Activated naive CD8-positive, alpha-beta T cell treated with anti-CD3 and anti-CD28 coated beads, Interleukin-2, amount 10 ng/mL, durations not matched to agents 7 days and 5 days (primary cell): ENCODE measurements around the gene KCNK3. TPM values are rescaled to one million over a fixed set of nuclear protein-coding genes. Genes with fewer than 3 reads are reported as not detected.
"Not testable (repeated sequence)": the region's sequence is repeated elsewhere in the genome, so short reads cannot be mapped to it uniquely, and the experiment has no call there.

Experiments
- ATAC-seq: fragments of 150-1000 bp; cut with Tn5 transposase; one replicate; pipeline ENCODE4 v1.10.0; 2021; ENCODE audit warnings: low read depth, moderate library complexity
- POLR2A ChIA-PET: fragments of 350-600 bp; sonication (Branson Sonifier 250); formaldehyde crosslinking; loops from one replicate; lab custom pipeline; 2021; ENCODE audit warnings: antibody characterized with exemption; lab: Charles Lee
- DNase-seq: peaks from one replicate; pipeline ENCODE4 v3.0.0; 2021
- H3K27ac Mint-ChIP-seq: one replicate; pipeline ENCODE4 v1.8.0; 2022; ENCODE audit warnings: mild to moderate bottlenecking, mixed read lengths
- H3K27me3 Mint-ChIP-seq: one replicate; pipeline ENCODE4 v1.8.0; 2022; ENCODE audit warnings: mild to moderate bottlenecking, moderate library complexity, mixed read lengths
- H3K36me3 Mint-ChIP-seq: one replicate; pipeline ENCODE4 v1.8.0; 2021; ENCODE audit warnings: mild to moderate bottlenecking, mixed read lengths
- H3K4me1 Mint-ChIP-seq: one replicate; pipeline ENCODE4 v1.8.0; 2021; ENCODE audit warnings: mixed read lengths
- H3K4me3 Mint-ChIP-seq: one replicate; pipeline ENCODE4 v1.8.0; 2022; ENCODE audit warnings: mild to moderate bottlenecking, moderate library complexity, mixed read lengths
- H3K9me3 Mint-ChIP-seq: one replicate; pipeline ENCODE4 v1.8.0; 2021; ENCODE audit warnings: mixed read lengths
- total RNA-seq, 2 experiments: library from RNA; stranded (reverse); gene quantifications; one replicate each; pipeline ENCODE4 v1.2.3, GENCODE V29; 2021

KCNK3 gene
- total RNA-seq, 2 experiments from 2014 or later: not detected

DNA sequence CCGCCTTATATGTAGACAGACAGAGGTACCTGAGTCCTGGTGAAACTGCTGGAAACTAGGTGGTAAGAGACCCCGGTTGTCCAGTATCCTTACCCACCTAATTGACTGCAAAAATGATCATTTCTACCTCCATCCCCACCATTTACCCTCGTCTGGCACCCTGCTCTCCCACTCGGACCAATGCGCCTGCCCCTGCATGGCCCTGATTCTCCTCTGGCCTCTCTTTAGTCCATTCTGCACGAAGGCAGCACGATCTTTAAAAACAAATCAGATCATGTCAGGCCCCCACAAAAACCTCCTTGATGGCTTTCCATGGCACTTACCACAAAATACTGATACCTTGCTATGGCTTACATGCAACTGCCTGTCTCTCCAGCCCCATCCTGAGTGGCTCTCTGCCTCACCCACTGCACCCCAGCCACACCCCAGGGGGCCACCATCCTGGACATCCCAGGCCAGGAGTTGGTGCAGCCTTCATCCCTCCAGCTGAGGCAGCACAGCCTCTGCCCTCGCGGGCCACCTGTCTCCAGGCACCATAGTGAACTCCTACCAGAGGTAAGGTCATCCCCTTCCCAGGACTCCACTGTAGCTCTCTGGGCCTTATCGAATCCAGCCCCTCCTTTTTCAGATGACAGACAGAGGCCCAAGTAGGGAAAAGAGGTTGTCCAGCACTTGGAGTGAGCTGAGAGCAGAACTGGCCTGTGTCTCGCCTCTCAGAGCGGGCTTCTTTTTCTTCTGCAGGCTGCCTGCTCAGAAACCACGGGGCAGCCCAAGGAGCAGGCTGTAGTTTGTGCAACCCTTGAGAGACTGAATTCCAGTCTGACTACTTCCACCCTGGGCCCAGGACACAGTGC is 39.1 kb upstream of the KCNK3 start:
- POLR2A ChIA-PET: no interaction called here
- Mint-ChIP-seq H3K4me1 (no peaks in the 10 kb centered on the region), H3K4me3 (no peak overlapping the region), H3K27ac (no peak overlapping the region), H3K9me3 (no peaks in the 10 kb centered on the region), H3K36me3 (no peaks in the 10 kb centered on the region), H3K27me3 (peaks cover 2% of the 10 kb centered on the region)
- DNase-seq (no peak), ATAC-seq (no peak)

DNA sequence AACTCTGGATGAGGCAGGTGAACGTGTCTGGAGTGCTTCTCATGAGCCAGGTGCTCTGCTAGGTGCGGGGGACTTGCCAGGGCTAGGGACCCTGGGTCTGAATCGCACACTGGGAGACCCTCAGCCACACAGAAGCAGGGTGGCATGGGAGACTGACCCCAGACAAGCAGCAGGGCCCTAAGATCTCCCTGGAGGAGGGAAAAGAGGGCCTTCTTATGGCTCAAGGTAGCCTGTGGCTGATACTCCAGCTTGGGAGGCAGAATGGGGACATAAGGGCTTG is 38.5 kb upstream of the KCNK3 start:
- POLR2A ChIA-PET: no interaction called here
- H3K4me1 Mint-ChIP-seq: no peaks in the 10 kb centered on the region
- no peaks in the 10 kb centered on the region for H3K36me3 Mint-ChIP-seq
- H3K27ac Mint-ChIP-seq: no peak overlapping the region
- H3K27me3 Mint-ChIP-seq: peaks cover 2% of the 10 kb centered on the region
- DNase-seq (no peak), ATAC-seq (no peak)
- H3K4me3 Mint-ChIP-seq: no peak overlapping the region
- H3K9me3 Mint-ChIP-seq: peaks cover 1% of the 10 kb centered on the region

- not testable (repeated sequence) for ATAC-seq
Observed at GRCh38 chr2:26655120-26655519, 37.4 kb upstream of the KCNK3 start.

GRCh38 chr2:26655611-26656195 is 36.8 kb upstream of the KCNK3 start:
- no peak for DNase-seq
- H3K9me3 Mint-ChIP-seq: peaks cover 7% of the 10 kb centered on the region
- H3K27ac Mint-ChIP-seq: no peak overlapping the region
- no peaks in the 10 kb centered on the region for H3K4me1 Mint-ChIP-seq
- POLR2A ChIA-PET: no interaction called here
- peaks cover 10% of the 10 kb centered on the region for H3K27me3 Mint-ChIP-seq
- no peak overlapping the region for H3K4me3 Mint-ChIP-seq
- ATAC-seq: no peak
- H3K36me3 Mint-ChIP-seq: peaks cover 2% of the 10 kb centered on the region

More at GRCh38 chr2:26655120-26655519, 37.4 kb upstream of the KCNK3 start:
- H3K4me1 Mint-ChIP-seq, POLR2A ChIA-PET, H3K9me3 Mint-ChIP-seq, H3K36me3 Mint-ChIP-seq, H3K4me3 Mint-ChIP-seq, DNase-seq, H3K27ac Mint-ChIP-seq, H3K27me3 Mint-ChIP-seq: not testable (repeated sequence)

GRCh38 chr2:26657265-26657664 is 35.3 kb upstream of the KCNK3 start:
- Mint-ChIP-seq H3K36me3 (peaks cover 2% of the 10 kb centered on the region), H3K9me3 (peaks cover 7% of the 10 kb centered on the region), H3K4me3 (no peak overlapping the region), H3K27me3 (peaks cover 13% of the 10 kb centered on the region), H3K4me1 (no peaks in the 10 kb centered on the region), H3K27ac (no peak overlapping the region)
- no peak for DNase-seq
- no peak for ATAC-seq
- POLR2A ChIA-PET: no interaction called here

DNA sequence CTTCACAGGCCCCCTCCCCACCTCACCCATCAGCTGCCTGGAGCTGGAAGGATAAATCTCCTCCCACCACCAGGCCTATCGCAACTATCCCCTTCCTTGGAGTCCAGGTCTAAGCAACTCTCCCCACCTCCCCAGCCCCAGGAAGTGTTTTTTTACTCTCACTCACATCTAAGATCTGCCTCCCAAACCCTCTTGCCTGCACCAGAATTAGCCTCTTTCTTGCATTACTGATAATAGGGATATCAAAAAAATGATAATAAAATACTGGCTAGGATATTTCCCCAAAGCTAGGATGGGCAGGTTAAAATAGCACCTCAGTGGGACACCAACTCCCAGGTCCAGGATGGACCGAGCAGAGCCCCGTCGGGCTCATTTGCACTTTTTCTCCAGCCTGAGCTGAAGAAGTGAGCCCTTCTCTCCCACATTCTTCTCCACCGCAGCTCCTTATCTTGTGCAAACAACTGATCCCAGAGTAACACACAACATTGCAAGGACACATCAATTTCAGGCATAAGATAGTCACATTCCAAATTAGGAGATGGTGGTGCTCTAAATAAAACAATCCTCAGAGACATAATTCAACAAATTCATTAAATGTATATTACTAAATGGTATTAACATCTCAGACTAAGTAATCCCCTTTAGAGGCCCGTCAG is 33.7 kb upstream of the KCNK3 start:
- DNase-seq: no peak
- Mint-ChIP-seq H3K27me3 (peaks cover 15% of the 10 kb centered on the region), H3K4me3 (no peak overlapping the region), H3K36me3 (peaks cover 2% of the 10 kb centered on the region), H3K4me1 (no peaks in the 10 kb centered on the region), H3K27ac (no peak overlapping the region), H3K9me3 (peaks cover 7% of the 10 kb centered on the region)
- ATAC-seq: no peak
- POLR2A ChIA-PET: interaction anchor here (0.6 kb wide), 1 partner anchor 646 kb away, joined by 3 read pairs; no protein-coding TSS in a partner anchor

- Mint-ChIP-seq H3K4me1 (no peaks in the 10 kb centered on the region), H3K9me3 (peaks cover 7% of the 10 kb centered on the region), H3K36me3 (peaks cover 2% of the 10 kb centered on the region), H3K27ac (no peak overlapping the region), H3K27me3 (peaks cover 20% of the 10 kb centered on the region), H3K4me3 (no peak overlapping the region)
- ATAC-seq: no peak
- no peak for DNase-seq
- POLR2A ChIA-PET: no interaction called here
Observed at GRCh38 chr2:26660363-26660962, 32.1 kb upstream of the KCNK3 start.

GRCh38 chr2:26665296-26665695 is 27.2 kb upstream of the KCNK3 start:
- ATAC-seq, DNase-seq, H3K4me3 Mint-ChIP-seq, H3K36me3 Mint-ChIP-seq, H3K9me3 Mint-ChIP-seq, POLR2A ChIA-PET, H3K27ac Mint-ChIP-seq: not testable (repeated sequence)
- Mint-ChIP-seq H3K4me1 (peaks cover 12% of the 10 kb centered on the region), H3K27me3 (peaks cover 50% of the 10 kb centered on the region)

DNA sequence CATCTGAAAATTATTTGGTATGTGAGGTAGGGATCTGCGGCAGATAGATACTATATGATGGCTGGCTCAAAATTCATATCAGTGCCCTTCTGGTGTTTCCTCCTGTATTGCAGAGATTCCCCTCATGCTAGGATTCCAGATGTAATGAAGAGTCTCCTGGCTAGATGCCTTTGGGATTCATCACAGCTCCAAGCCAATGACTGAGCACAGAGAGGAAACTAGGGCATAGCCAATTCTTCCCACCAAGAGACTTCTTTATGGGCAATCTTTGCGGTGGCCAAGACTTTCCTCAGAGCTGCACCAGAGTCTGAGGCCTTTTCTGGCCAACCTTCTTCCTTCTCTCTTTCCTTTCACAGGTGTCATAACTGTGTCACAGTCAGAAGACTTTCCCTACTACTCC is 25.9 kb upstream of the KCNK3 start:
- ATAC-seq (no peak), DNase-seq (no peak)
- H3K4me1 Mint-ChIP-seq: peaks cover 12% of the 10 kb centered on the region
- no peaks in the 10 kb centered on the region for H3K9me3 Mint-ChIP-seq
- H3K36me3 Mint-ChIP-seq: no peaks in the 10 kb centered on the region
- H3K27me3 Mint-ChIP-seq: peaks cover 55% of the 10 kb centered on the region
- no peak overlapping the region for H3K27ac Mint-ChIP-seq
- POLR2A ChIA-PET: no interaction called here
- no peak overlapping the region for H3K4me3 Mint-ChIP-seq

DNA sequence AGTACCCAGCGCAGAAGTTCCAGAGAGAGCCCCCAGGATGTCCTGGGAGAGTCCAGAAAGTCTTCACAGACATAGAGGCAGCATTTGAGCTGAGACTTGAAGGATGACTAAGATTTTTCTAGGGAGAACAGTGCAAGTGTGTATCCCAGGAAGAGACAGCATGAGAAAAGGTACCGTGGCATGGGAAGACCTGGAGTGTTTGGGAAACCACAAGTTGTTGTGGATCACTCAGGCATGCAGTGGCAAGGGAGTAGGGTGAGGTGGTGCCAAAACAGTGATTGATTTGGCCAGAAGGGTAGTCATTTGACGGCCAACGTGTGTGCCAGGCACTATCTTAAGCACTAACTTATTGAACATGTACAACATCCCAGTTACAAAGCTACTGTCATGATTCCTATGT is 24.5 kb upstream of the KCNK3 start:
- no peak overlapping the region for H3K4me3 Mint-ChIP-seq
- no peaks in the 10 kb centered on the region for H3K9me3 Mint-ChIP-seq
- no peak overlapping the region for H3K27ac Mint-ChIP-seq
- peaks cover 12% of the 10 kb centered on the region for H3K4me1 Mint-ChIP-seq
- H3K27me3 Mint-ChIP-seq: peaks cover 53% of the 10 kb centered on the region
- H3K36me3 Mint-ChIP-seq: no peaks in the 10 kb centered on the region
- no peak for DNase-seq
- POLR2A ChIA-PET: no interaction called here
- ATAC-seq: no peak

DNA sequence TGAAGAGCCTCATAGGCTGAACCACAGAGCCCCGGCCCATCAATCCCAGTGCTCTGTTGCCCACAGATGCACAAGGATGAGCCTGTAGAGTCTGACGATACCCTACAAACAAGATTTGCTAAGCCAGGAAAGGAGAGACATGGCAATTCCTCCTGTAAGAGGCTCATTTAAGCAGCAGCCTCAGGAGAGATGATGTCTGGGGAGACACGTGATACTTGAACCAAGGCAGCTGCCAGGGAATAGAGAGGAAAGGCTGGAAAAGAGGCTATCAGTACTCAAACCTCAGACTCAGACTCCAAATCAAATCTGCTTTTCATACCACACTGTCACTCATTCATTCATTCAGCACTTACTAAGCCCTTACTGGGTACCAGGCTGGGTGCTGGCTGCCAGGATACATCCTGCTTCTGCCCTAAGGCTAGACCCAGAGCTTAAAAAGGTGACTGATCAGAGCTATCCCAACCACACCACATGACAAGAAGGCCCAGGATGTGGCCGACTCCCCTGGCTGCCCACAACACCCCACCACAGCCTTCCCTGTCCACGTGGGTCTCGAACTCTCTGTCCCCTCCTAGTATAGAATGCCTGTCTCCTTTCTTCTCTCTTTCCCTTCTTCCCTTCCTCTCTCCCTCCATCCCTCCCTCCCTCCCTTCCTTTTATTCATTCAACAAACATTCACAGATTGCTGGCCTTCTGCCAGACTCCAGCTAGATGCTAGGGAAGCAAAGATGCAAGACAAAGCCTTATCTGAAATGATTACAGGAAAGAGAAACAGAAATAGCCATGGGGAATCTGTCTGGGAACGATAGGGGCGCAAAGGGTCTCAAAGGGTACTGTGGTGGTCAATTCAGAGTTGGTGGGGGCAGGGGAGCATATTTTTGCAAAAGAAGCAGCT is 23.4 kb upstream of the KCNK3 start:
- peaks cover 12% of the 10 kb centered on the region for H3K4me1 Mint-ChIP-seq
- no peaks in the 10 kb centered on the region for H3K36me3 Mint-ChIP-seq
- H3K27me3 Mint-ChIP-seq: peaks cover 57% of the 10 kb centered on the region
- no peak overlapping the region for H3K27ac Mint-ChIP-seq
- POLR2A ChIA-PET: no interaction called here
- no peak overlapping the region for H3K4me3 Mint-ChIP-seq
- no peak for DNase-seq
- ATAC-seq: peak; percentile 61
- no peaks in the 10 kb centered on the region for H3K9me3 Mint-ChIP-seq

GRCh38 chr2:26670171-26670570 is 22.4 kb upstream of the KCNK3 start:
- H3K4me1 Mint-ChIP-seq: peaks cover 12% of the 10 kb centered on the region
- no peak overlapping the region for H3K4me3 Mint-ChIP-seq
- H3K27me3 Mint-ChIP-seq: peaks cover 54% of the 10 kb centered on the region
- POLR2A ChIA-PET: no interaction called here
- ATAC-seq: no peak
- no peak overlapping the region for H3K27ac Mint-ChIP-seq
- DNase-seq: no peak
- H3K36me3 Mint-ChIP-seq: no peaks in the 10 kb centered on the region
- no peaks in the 10 kb centered on the region for H3K9me3 Mint-ChIP-seq

GRCh38 chr2:26670931-26671460 is 21.5 kb upstream of the KCNK3 start:
- H3K4me3 Mint-ChIP-seq: no peak overlapping the region
- H3K36me3 Mint-ChIP-seq: no peaks in the 10 kb centered on the region
- DNase-seq: no peak
- POLR2A ChIA-PET: no interaction called here
- no peaks in the 10 kb centered on the region for H3K9me3 Mint-ChIP-seq
- H3K27ac Mint-ChIP-seq: no peak overlapping the region
- ATAC-seq: no peak
- peaks cover 50% of the 10 kb centered on the region for H3K27me3 Mint-ChIP-seq
- H3K4me1 Mint-ChIP-seq: peaks cover 12% of the 10 kb centered on the region
